ENCODE data around the gene KIF5A. TPM values are rescaled to one million over a fixed set of nuclear protein-coding genes. Genes with fewer than 3 reads are reported as not detected.

The KIF5A gene
- total RNA-seq, 3 donors from 2014 or later (not counting 1 experiment from before 2014, with no cell fraction given) = 0.09 to 0.40 (median 0.16) TPM

GRCh38 chr12:57518920-57519795, 30.7 kb upstream of the KIF5A start:
- no peaks in the 10 kb centered on the region for H3K9me3 Mint-ChIP-seq
- 35% methylated on average over 7 of the region's 7 CpGs for WGBS (ENCODE audit: insufficient coverage)
- TF ChIP-seq, protein P1, sequence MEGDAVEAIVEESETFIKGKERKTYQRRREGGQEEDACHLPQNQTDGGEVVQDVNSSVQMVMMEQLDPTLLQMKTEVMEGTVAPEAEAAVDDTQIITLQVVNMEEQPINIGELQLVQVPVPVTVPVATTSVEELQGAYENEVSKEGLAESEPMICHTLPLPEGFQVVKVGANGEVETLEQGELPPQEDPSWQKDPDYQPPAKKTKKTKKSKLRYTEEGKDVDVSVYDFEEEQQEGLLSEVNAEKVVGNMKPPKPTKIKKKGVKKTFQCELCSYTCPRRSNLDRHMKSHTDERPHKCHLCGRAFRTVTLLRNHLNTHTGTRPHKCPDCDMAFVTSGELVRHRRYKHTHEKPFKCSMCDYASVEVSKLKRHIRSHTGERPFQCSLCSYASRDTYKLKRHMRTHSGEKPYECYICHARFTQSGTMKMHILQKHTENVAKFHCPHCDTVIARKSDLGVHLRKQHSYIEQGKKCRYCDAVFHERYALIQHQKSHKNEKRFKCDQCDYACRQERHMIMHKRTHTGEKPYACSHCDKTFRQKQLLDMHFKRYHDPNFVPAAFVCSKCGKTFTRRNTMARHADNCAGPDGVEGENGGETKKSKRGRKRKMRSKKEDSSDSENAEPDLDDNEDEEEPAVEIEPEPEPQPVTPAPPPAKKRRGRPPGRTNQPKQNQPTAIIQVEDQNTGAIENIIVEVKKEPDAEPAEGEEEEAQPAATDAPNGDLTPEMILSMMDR (IDR thresholded peaks at IDR 0.05) = no peak
- no peak for ATAC-seq
- Histone ChIP-seq H3K36me3 (ENCODE audit: control insufficient read depth, insufficient read depth, low read length) (peaks cover 40% of the 10 kb centered on the region), H3K27me3 (ENCODE audit: control insufficient read depth, insufficient read depth, low read length) (no peaks in the 10 kb centered on the region), H3K9me3 (ENCODE audit: control insufficient read depth, insufficient read depth, low read length) (no peaks in the 10 kb centered on the region), H3K27ac (ENCODE audit: low read length) (peak overlapping the region; percentile 99), H3K4me1 (ENCODE audit: control insufficient read depth, insufficient read depth, low read length) (peaks cover 51% of the 10 kb centered on the region), H3K4me3 (ENCODE audit: low read length) (peak overlapping the region; percentile 99)
- peak overlapping the region; percentile 99 for H3K27ac Mint-ChIP-seq
- H3K36me3 Mint-ChIP-seq = peaks cover 7% of the 10 kb centered on the region
- peak in 1 of 2 donors; percentile 36 for DNase-seq
- H3K4me3 Mint-ChIP-seq = peak overlapping the region; percentile 97
- H3K27me3 Mint-ChIP-seq (ENCODE audit: low read depth in 2 of 2) = no peaks in the 10 kb centered on the region
- H3K4me1 Mint-ChIP-seq = peaks cover 33 to 68% of the 10 kb centered on the region in 2 donors
- intact Hi-C loops (cut with micrococcal nuclease) = no loop called here

- ATAC-seq (no peak), DNase-seq (peak in 1 of 2 donors; percentile 46)
- 0% methylated on average over 8 of the region's 8 CpGs for WGBS (ENCODE audit: insufficient coverage)
- Mint-ChIP-seq H3K9me3 (no peaks in the 10 kb centered on the region), H3K4me1 (peaks cover 38 to 74% of the 10 kb centered on the region in 2 donors), H3K36me3 (peaks cover 7% of the 10 kb centered on the region), H3K27me3 (ENCODE audit: low read depth in 2 of 2) (no peaks in the 10 kb centered on the region), H3K27ac (peak overlapping the region; percentile 99), H3K4me3 (peak overlapping the region; percentile 97)
- peak overlapping the region; percentile 99 for H3K27ac ChIP-seq (ENCODE audit: low read length)
- TF ChIP-seq, protein P1 (IDR thresholded peaks at IDR 0.05) = no peak
- H3K4me1 ChIP-seq (ENCODE audit: control insufficient read depth, insufficient read depth, low read length) = peaks cover 55% of the 10 kb centered on the region
- no peaks in the 10 kb centered on the region for H3K27me3 ChIP-seq (ENCODE audit: control insufficient read depth, insufficient read depth, low read length)
- peak overlapping the region; percentile 99 for H3K4me3 ChIP-seq (ENCODE audit: low read length)
- H3K9me3 ChIP-seq (ENCODE audit: control insufficient read depth, insufficient read depth, low read length) = no peaks in the 10 kb centered on the region
- intact Hi-C loops (cut with micrococcal nuclease) = loop anchor here (1.0 to 5.0 kb wide), 3 partner anchors 40 to 233 kb away; partner anchors contain the start of genes ARHGAP9, CDK4 and OS9
- peaks cover 39% of the 10 kb centered on the region for H3K36me3 ChIP-seq (ENCODE audit: control insufficient read depth, insufficient read depth, low read length)
Measured at GRCh38 chr12:57519796-57520052, 30.1 kb upstream of the KIF5A start.

GRCh38 chr12:57520053-57520818, 29.6 kb upstream of the KIF5A start, which contains the start of gene DDIT3:
DDIT3 (minus strand) TSS chr12:57520514; CDS start chr12:57517406, 3,108 bp downstream.
- Histone ChIP-seq H3K4me1 (ENCODE audit: control insufficient read depth, insufficient read depth, low read length) (peaks cover 60% of the 10 kb centered on the region), H3K4me3 (ENCODE audit: low read length) (peak within 1 kb of the TSS; percentile 99), H3K27ac (ENCODE audit: low read length) (peak within 1 kb of the TSS; percentile 99), H3K27me3 (ENCODE audit: control insufficient read depth, insufficient read depth, low read length) (no peaks in the 10 kb centered on the region), H3K36me3 (ENCODE audit: control insufficient read depth, insufficient read depth, low read length) (peaks cover 37% of the 10 kb centered on the region), H3K9me3 (ENCODE audit: control insufficient read depth, insufficient read depth, low read length) (no peaks in the 10 kb centered on the region)
- peak; percentile 71 to 91 (median 78) for ATAC-seq
- H3K27me3 Mint-ChIP-seq (ENCODE audit: low read depth in 2 of 2) = no peaks in the 10 kb centered on the region
- no peaks in the 10 kb centered on the region for H3K9me3 Mint-ChIP-seq
- 0% methylated on average over 52 of the region's 52 CpGs for WGBS (ENCODE audit: insufficient coverage)
- peak within 1 kb of the TSS; percentile 99 for H3K27ac Mint-ChIP-seq
- TF ChIP-seq, protein P1 (IDR thresholded peaks at IDR 0.05) = no peak
- H3K4me3 Mint-ChIP-seq = peak within 1 kb of the TSS; percentile 97
- peaks cover 37 to 79% of the 10 kb centered on the region in 2 donors for H3K4me1 Mint-ChIP-seq
- intact Hi-C loops (cut with micrococcal nuclease) = loop anchor here (1.0 to 5.0 kb wide), 3 partner anchors 41 to 232 kb away; partner anchors contain the start of genes ARHGAP9, CDK4 and OS9
- peaks cover 7% of the 10 kb centered on the region for H3K36me3 Mint-ChIP-seq
- peak; percentile 99 to 100 for DNase-seq
